ENCODE measurements around the gene C12orf60. TPM values are rescaled to one million over a fixed set of nuclear protein-coding genes. Genes with fewer than 3 reads are reported as not detected.

Gene C12orf60
- total RNA-seq, 1 experiment from 2014 or later = 1.9 TPM

GRCh38 chr12:14828892-14829291 lies 25.4 kb downstream of the C12orf60 start:
- no TSS peak for BruUV-seq (replicated peaks)
- Histone ChIP-seq H3K4me1 (ENCODE audit: insufficient read depth, low read length, poor library complexity, severe bottlenecking) (no peaks in the 10 kb centered on the region), H3K27me3 (replicated peaks; ENCODE audit: insufficient read depth, low read depth, low read length, poor library complexity) (no peaks in the 10 kb centered on the region), H3K4me3 (ENCODE audit: low read depth, low read length, poor library complexity, severe bottlenecking) (no peak overlapping the region), H3K27ac (ENCODE audit: low read depth, low read length, poor library complexity, severe bottlenecking) (no peak overlapping the region), H3K9me3 (ENCODE audit: low read depth, low read length, poor library complexity, severe bottlenecking) (no peaks in the 10 kb centered on the region), H3K36me3 (ENCODE audit: insufficient read depth, low read length, poor library complexity, severe bottlenecking) (no peaks in the 10 kb centered on the region)
- TF ChIP-seq EZH2 (IDR thresholded peaks at IDR 0.05; ENCODE audit: borderline replicate concordance, low read depth, low read length, poor library complexity, severe bottlenecking) = no peak
- TF ChIP-seq, protein P1, sequence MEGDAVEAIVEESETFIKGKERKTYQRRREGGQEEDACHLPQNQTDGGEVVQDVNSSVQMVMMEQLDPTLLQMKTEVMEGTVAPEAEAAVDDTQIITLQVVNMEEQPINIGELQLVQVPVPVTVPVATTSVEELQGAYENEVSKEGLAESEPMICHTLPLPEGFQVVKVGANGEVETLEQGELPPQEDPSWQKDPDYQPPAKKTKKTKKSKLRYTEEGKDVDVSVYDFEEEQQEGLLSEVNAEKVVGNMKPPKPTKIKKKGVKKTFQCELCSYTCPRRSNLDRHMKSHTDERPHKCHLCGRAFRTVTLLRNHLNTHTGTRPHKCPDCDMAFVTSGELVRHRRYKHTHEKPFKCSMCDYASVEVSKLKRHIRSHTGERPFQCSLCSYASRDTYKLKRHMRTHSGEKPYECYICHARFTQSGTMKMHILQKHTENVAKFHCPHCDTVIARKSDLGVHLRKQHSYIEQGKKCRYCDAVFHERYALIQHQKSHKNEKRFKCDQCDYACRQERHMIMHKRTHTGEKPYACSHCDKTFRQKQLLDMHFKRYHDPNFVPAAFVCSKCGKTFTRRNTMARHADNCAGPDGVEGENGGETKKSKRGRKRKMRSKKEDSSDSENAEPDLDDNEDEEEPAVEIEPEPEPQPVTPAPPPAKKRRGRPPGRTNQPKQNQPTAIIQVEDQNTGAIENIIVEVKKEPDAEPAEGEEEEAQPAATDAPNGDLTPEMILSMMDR (conservative IDR thresholded peaks at IDR 0.05; ENCODE audit: low read depth, low read length) = no peak
- peak; percentile 19 for DNase-seq (ENCODE audit: low spot score)
- ChIA-PET CTCF (no interaction called here), POLR2A (ENCODE audit: low non-redundant PET) (no interaction called here)
- intact Hi-C loops (cut with micrococcal nuclease; ENCODE audit: unreplicated experiment) = no loop called here

DNA sequence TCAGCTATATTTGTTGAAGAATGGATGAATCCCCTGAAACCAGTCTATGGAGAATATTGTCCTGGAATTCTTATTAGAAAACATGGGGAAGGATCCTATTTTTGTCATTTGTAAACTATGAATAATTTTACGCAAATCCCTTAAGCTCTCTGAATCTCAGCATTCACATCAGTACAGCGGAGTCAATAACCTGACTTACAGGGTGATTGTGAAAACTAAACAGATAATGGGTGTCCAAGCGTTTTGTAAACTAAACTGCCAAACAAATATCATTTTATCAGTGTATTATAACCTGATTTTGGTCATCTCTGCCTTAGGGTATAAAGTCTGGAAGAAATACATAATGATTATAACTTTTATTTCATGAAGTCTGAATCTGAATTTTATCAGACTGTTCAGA lies 29.9 kb downstream of the C12orf60 start:
- Histone ChIP-seq H3K4me3 (ENCODE audit: low read depth, low read length, poor library complexity, severe bottlenecking) (no peak overlapping the region), H3K9me3 (ENCODE audit: low read depth, low read length, poor library complexity, severe bottlenecking) (no peaks in the 10 kb centered on the region), H3K36me3 (ENCODE audit: insufficient read depth, low read length, poor library complexity, severe bottlenecking) (no peaks in the 10 kb centered on the region), H3K4me1 (ENCODE audit: insufficient read depth, low read length, poor library complexity, severe bottlenecking) (no peaks in the 10 kb centered on the region), H3K27me3 (replicated peaks; ENCODE audit: insufficient read depth, low read depth, low read length, poor library complexity) (no peaks in the 10 kb centered on the region), H3K27ac (ENCODE audit: low read depth, low read length, poor library complexity, severe bottlenecking) (no peak overlapping the region)
- intact Hi-C loops (cut with micrococcal nuclease; ENCODE audit: unreplicated experiment) = no loop called here
- no peak for TF ChIP-seq EZH2 (IDR thresholded peaks at IDR 0.05; ENCODE audit: borderline replicate concordance, low read depth, low read length, poor library complexity, severe bottlenecking)
- TF ChIP-seq, protein P1 (conservative IDR thresholded peaks at IDR 0.05; ENCODE audit: low read depth, low read length) = no peak
- ChIA-PET CTCF (interaction anchor here (0.7 kb wide), 1 partner anchor 408 kb away, joined by 3 read pairs; no protein-coding TSS in a partner anchor), POLR2A (ENCODE audit: low non-redundant PET) (interaction anchor here (0.6 kb wide), 1 partner anchor 88 kb away, joined by 3 read pairs; no protein-coding TSS in a partner anchor)
- DNase-seq (ENCODE audit: low spot score) = no peak
- no TSS peak for BruUV-seq (replicated peaks)

GRCh38 chr12:14833952-14834351 lies 30.5 kb downstream of the C12orf60 start:
- ChIA-PET POLR2A (ENCODE audit: low non-redundant PET) (interaction anchor here (0.6 kb wide), 1 partner anchor 89 kb away, joined by 3 read pairs; no protein-coding TSS in a partner anchor), CTCF (no interaction called here)
- intact Hi-C loops (cut with micrococcal nuclease; ENCODE audit: unreplicated experiment) = no loop called here
- no peak for TF ChIP-seq EZH2 (IDR thresholded peaks at IDR 0.05; ENCODE audit: borderline replicate concordance, low read depth, low read length, poor library complexity, severe bottlenecking)
- TF ChIP-seq, protein P1 (conservative IDR thresholded peaks at IDR 0.05; ENCODE audit: low read depth, low read length) = no peak
- Histone ChIP-seq H3K27me3 (replicated peaks; ENCODE audit: insufficient read depth, low read depth, low read length, poor library complexity) (no peaks in the 10 kb centered on the region), H3K36me3 (ENCODE audit: insufficient read depth, low read length, poor library complexity, severe bottlenecking) (no peaks in the 10 kb centered on the region), H3K4me3 (ENCODE audit: low read depth, low read length, poor library complexity, severe bottlenecking) (no peak overlapping the region), H3K27ac (ENCODE audit: low read depth, low read length, poor library complexity, severe bottlenecking) (no peak overlapping the region), H3K9me3 (ENCODE audit: low read depth, low read length, poor library complexity, severe bottlenecking) (no peaks in the 10 kb centered on the region), H3K4me1 (ENCODE audit: insufficient read depth, low read length, poor library complexity, severe bottlenecking) (no peaks in the 10 kb centered on the region)
- no TSS peak for BruUV-seq (replicated peaks)
- DNase-seq (ENCODE audit: low spot score) = no peak

Data from A673 (cell line).